PC-9 (cell line): ENCODE measurements around the gene TRAPPC5. TPM values are rescaled to one million over a fixed set of nuclear protein-coding genes. Genes with fewer than 3 reads are reported as not detected.

Experiments
- BruUV-seq: library from RNA; stranded (reverse); fragments of 400-500 nt; replicated peaks from 2 replicates; lab custom pipeline; 2021; lab: Mats Ljungman, UMichigan
- CTCF ChIA-PET: fragments of 300-600 bp; sonication (Branson Sonifier 250); formaldehyde crosslinking; loops from one replicate; lab custom pipeline; 2022; ENCODE audit warnings: antibody characterized with exemption; lab: Charles Lee
- POLR2A ChIA-PET: fragments of 300-600 bp; sonication (Branson Sonifier 250); formaldehyde crosslinking; loops from one replicate; lab custom pipeline; 2022; ENCODE audit warnings: antibody characterized with exemption; ENCODE audit not compliant: unreplicated experiment; lab: Charles Lee
- DNase-seq, 2 experiments: peaks; one replicate each; pipeline versions ENCODE4 v3.0.0 to v3.0.0-alpha.2; 2015 to 2022; ENCODE audit warnings: mixed read lengths in 1 of 2
- H2AFZ ChIP-seq: fragments of 200-600 bp; sonication (generic); 2 replicates; pipeline ENCODE4 v1.8.1; 2017; ENCODE audit warnings: antibody characterized with exemption
- H3F3A ChIP-seq: fragments of 200-600 bp; sonication (generic); 2 replicates; pipeline ENCODE4 v1.8.1; 2017; ENCODE audit warnings: antibody characterized with exemption, mild to moderate bottlenecking, low read depth; ENCODE audit not compliant: insufficient read depth
- H3K27ac ChIP-seq: fragments of 200-600 bp; sonication (generic); 2 replicates; pipeline ENCODE4 v1.6.1; 2016; ENCODE audit warnings: mixed run types
- H3K27me3 ChIP-seq: fragments of 200-600 bp; sonication (generic); 2 replicates; pipeline ENCODE4 v1.6.1; 2016; ENCODE audit warnings: low read depth, mixed run types; ENCODE audit not compliant: insufficient read depth
- H3K36me3 ChIP-seq: fragments of 200-600 bp; sonication (generic); 2 replicates; pipeline ENCODE4 v1.6.1; 2016; ENCODE audit warnings: low read depth, mixed run types
- H3K4me1 ChIP-seq: fragments of 200-600 bp; sonication (generic); replicated peaks from 2 replicates; pipeline ENCODE4 v1.6.1; 2016; ENCODE audit warnings: mixed run types; ENCODE audit not compliant: insufficient read depth
- H3K4me2 ChIP-seq: fragments of 200-600 bp; sonication (generic); 2 replicates; pipeline ENCODE4 v1.6.1; 2017; ENCODE audit warnings: mixed run types
- H3K4me3 ChIP-seq: fragments of 200-600 bp; sonication (generic); 2 replicates; pipeline ENCODE4 v1.6.1; 2016; ENCODE audit warnings: mixed run types
- H3K79me2 ChIP-seq: fragments of 200-600 bp; sonication (generic); 2 replicates; pipeline ENCODE4 v1.6.1; 2017; ENCODE audit warnings: low read depth, mixed run types
- H3K9me2 ChIP-seq: fragments of 200-600 bp; sonication (generic); 2 replicates; pipeline ENCODE4 v1.8.1; 2017; ENCODE audit warnings: mild to moderate bottlenecking; ENCODE audit not compliant: insufficient read depth
- H3K9me3 ChIP-seq: fragments of 200-600 bp; sonication (generic); 2 replicates; pipeline ENCODE4 v1.8.1; 2016; ENCODE audit warnings: low read depth; ENCODE audit not compliant: insufficient read depth
- H4K20me1 ChIP-seq: fragments of 200-600 bp; sonication (generic); 2 replicates; pipeline ENCODE4 v1.8.1; 2017; ENCODE audit not compliant: insufficient read depth
- CTCF ChIP-seq: fragments of 200-600 bp; sonication (generic); conservative IDR thresholded peaks from 2 replicates; pipeline ENCODE4 v1.6.1; 2017; ENCODE audit warnings: mixed run types, antibody characterized with exemption, mild to moderate bottlenecking, moderate library complexity
- EZH2 ChIP-seq: fragments of 200-600 bp; sonication (generic); IDR thresholded peaks from 2 replicates; pipeline ENCODE4 v1.8.0; 2017; ENCODE audit warnings: antibody characterized with exemption, low read depth
- intact Hi-C: fragments of 100-400 bp; cut with micrococcal nuclease; formaldehyde crosslinking; loops from one replicate; pipeline ENCODE4 v1.10.0; 2022; ENCODE audit not compliant: unreplicated experiment
- total RNA-seq: library from RNA; stranded (reverse); gene quantifications from 2 replicates; pipeline ENCODE4 v1.2.3, GENCODE V29; 2021

TRAPPC5 gene
- total RNA-seq, 1 experiment from 2014 or later: 103 TPM

GRCh38 chr19:7689165-7689564, 8.5 kb downstream of the TRAPPC5 start:
- no peaks in the 10 kb centered on the region for H3K9me2 ChIP-seq
- POLR2A ChIA-PET: no interaction called here
- H3K36me3 ChIP-seq: no peaks in the 10 kb centered on the region
- H4K20me1 ChIP-seq: peaks cover 15% of the 10 kb centered on the region
- H2AFZ ChIP-seq: no peak overlapping the region
- no peaks in the 10 kb centered on the region for H3K79me2 ChIP-seq
- BruUV-seq: no TSS peak
- no peak overlapping the region for H3K27ac ChIP-seq
- peaks cover 36% of the 10 kb centered on the region for H3K27me3 ChIP-seq
- TF ChIP-seq EZH2: no peak
- no peak for TF ChIP-seq CTCF
- DNase-seq: no peak
- H3K4me3 ChIP-seq: no peak overlapping the region
- H3K4me2 ChIP-seq: no peak overlapping the region
- H3K9me3 ChIP-seq: no peaks in the 10 kb centered on the region
- peaks cover 15% of the 10 kb centered on the region for H3K4me1 ChIP-seq
- intact Hi-C loops: no loop called here
- CTCF ChIA-PET: no interaction called here
- H3F3A ChIP-seq: peaks cover 11% of the 10 kb centered on the region

GRCh38 chr19:7690779-7691258, 10.2 kb downstream of the TRAPPC5 start:
- Histone ChIP-seq H2AFZ (no peak overlapping the region), H3K27ac (no peak overlapping the region), H3K9me2 (no peaks in the 10 kb centered on the region), H3K9me3 (no peaks in the 10 kb centered on the region), H3K4me2 (no peak overlapping the region), H3K4me1 (peaks cover 1% of the 10 kb centered on the region; the same call in 1 of the 2 replicates), H3K4me3 (no peak overlapping the region), H3K36me3 (no peaks in the 10 kb centered on the region), H4K20me1 (peaks cover 4% of the 10 kb centered on the region), H3F3A (no peaks in the 10 kb centered on the region; the same call in 1 of the 2 replicates), H3K79me2 (no peaks in the 10 kb centered on the region), H3K27me3 (peaks cover 51% of the 10 kb centered on the region)
- DNase-seq: no peak
- ChIA-PET POLR2A (interaction anchor here (0.6 kb wide), 1 partner anchor 575 kb away, joined by 17 read pairs; no protein-coding TSS in a partner anchor), CTCF (no interaction called here)
- no peak for TF ChIP-seq EZH2
- no peak for TF ChIP-seq CTCF
- intact Hi-C loops: no loop called here
- no TSS peak for BruUV-seq

GRCh38 chr19:7691497-7691896, 10.9 kb downstream of the TRAPPC5 start:
- Histone ChIP-seq H3F3A (no peaks in the 10 kb centered on the region; the same call in 1 of the 2 replicates), H4K20me1 (no peaks in the 10 kb centered on the region), H3K4me3 (no peak overlapping the region), H2AFZ (no peak overlapping the region), H3K27ac (no peak overlapping the region), H3K79me2 (no peaks in the 10 kb centered on the region), H3K9me2 (no peaks in the 10 kb centered on the region), H3K36me3 (no peaks in the 10 kb centered on the region), H3K27me3 (peaks cover 56% of the 10 kb centered on the region), H3K9me3 (no peaks in the 10 kb centered on the region), H3K4me2 (no peak overlapping the region), H3K4me1 (no peaks in the 10 kb centered on the region)
- TF ChIP-seq EZH2: no peak
- no peak for TF ChIP-seq CTCF
- ChIA-PET POLR2A (no interaction called here), CTCF (no interaction called here)
- no TSS peak for BruUV-seq
- DNase-seq: no peak
- intact Hi-C loops: no loop called here
